Measurements from ENCODE around the gene TMEM221.

TMEM221 gene

GRCh38 chr19:17441241-17442021 is 7.0 kb downstream of the TMEM221 start (continued):
- TF ChIP-seq ZNF292 (tag by site-specific recombination; IDR thresholded peaks at IDR 0.05; ENCODE audit: borderline replicate concordance, low read depth): no peak
- no peak for TF ChIP-seq ZNF16 (tag by site-specific recombination; IDR thresholded peaks at IDR 0.05; ENCODE audit: low read depth)
- TF ChIP-seq ZNF391 (tag by site-specific recombination; IDR thresholded peaks at IDR 0.05; ENCODE audit: borderline replicate concordance, low read depth): no peak
- TF ChIP-seq ZNF223 (tag by site-specific recombination; IDR thresholded peaks at IDR 0.05): no peak
- TF ChIP-seq ZNF239 (tag by site-specific recombination; IDR thresholded peaks at IDR 0.05): no peak
- no peak for TF ChIP-seq ZNF747 (tag by site-specific recombination; IDR thresholded peaks at IDR 0.05)
- TF ChIP-seq ZBTB6 (tag by site-specific recombination; IDR thresholded peaks at IDR 0.05): no peak
- no peak for TF ChIP-seq ZFHX2 (tag by site-specific recombination; conservative IDR thresholded peaks at IDR 0.05)
- no peak for TF ChIP-seq ZNF221 (tag by site-specific recombination; IDR thresholded peaks at IDR 0.05; ENCODE audit: borderline replicate concordance)
- no peak for TF ChIP-seq SALL2 (tag by site-specific recombination; IDR thresholded peaks at IDR 0.05; ENCODE audit: borderline replicate concordance)

- POLR2A ChIA-PET: no interaction called here
- TF ChIP-seq ZNF2 (tag by site-specific recombination; IDR thresholded peaks at IDR 0.05) (no peak), ZNF571 (tag by site-specific recombination; IDR thresholded peaks at IDR 0.05) (no peak), ZNF311 (tag by site-specific recombination; IDR thresholded peaks at IDR 0.05; ENCODE audit: borderline replicate concordance) (no peak), PRDM6 (tag by site-specific recombination; IDR thresholded peaks at IDR 0.05) (no peak), ZNF768 (tag by site-specific recombination; IDR thresholded peaks at IDR 0.05) (0 out of 2 replicates have a peak, but pooled peaks have one; percentile 55), ZBTB49 (tag by site-specific recombination; IDR thresholded peaks at IDR 0.05; ENCODE audit: low read depth) (no peak)
Measured at GRCh38 chr19:17436874-17437267, 11.6 kb downstream of the TMEM221 start.

GRCh38 chr19:17436094-17436873 is 12.2 kb downstream of the TMEM221 start:
- Histone ChIP-seq H3K27ac (ENCODE audit: extremely low read depth, low read depth, low read length) (no peak overlapping the region), H3K9me3 (ENCODE audit: control insufficient read depth, insufficient read depth, low read depth, low read length) (no peaks in the 10 kb centered on the region), H3K36me3 (ENCODE audit: control insufficient read depth in 2 of 2, insufficient read depth in 1 of 2, low read length in 2 of 2) (peaks cover 0 to 8% of the 10 kb centered on the region in 2 experiments; a peak in 2 of 3 replicates), H3K4me3 (ENCODE audit: low read depth, low read length) (no peak overlapping the region), H3K4me1 (ENCODE audit: control insufficient read depth, insufficient read depth, low read length) (no peaks in the 10 kb centered on the region)
- ChIA-PET CTCF (no interaction called here), POLR2A (no interaction called here)
- TF ChIP-seq ZBTB20 (tag by site-specific recombination; IDR thresholded peaks at IDR 0.05) (no peak), ZNF280D (tag by site-specific recombination; IDR thresholded peaks at IDR 0.05) (peak; percentile 94), ZNF580 (tag by site-specific recombination; IDR thresholded peaks at IDR 0.05) (peak; percentile 68)

More at GRCh38 chr19:17436874-17437267, 11.6 kb downstream of the TMEM221 start:
- CTCF ChIA-PET: interaction anchor here (0.8 kb wide), 1 partner anchor 17 kb away, joined by 3 read pairs; the partner anchor contains the start of gene MVB12A
- H3K9me3 ChIP-seq (ENCODE audit: control insufficient read depth, insufficient read depth, low read depth, low read length): no peaks in the 10 kb centered on the region
- H3K4me1 ChIP-seq (ENCODE audit: control insufficient read depth, insufficient read depth, low read length): no peaks in the 10 kb centered on the region
- H3K27ac ChIP-seq (ENCODE audit: extremely low read depth, low read depth, low read length): no peak overlapping the region
- peaks cover 0 to 8% of the 10 kb centered on the region in 2 experiments; a peak in 2 of 3 replicates for H3K36me3 ChIP-seq (ENCODE audit: control insufficient read depth in 2 of 2, insufficient read depth in 1 of 2, low read length in 2 of 2)
- no peak overlapping the region for H3K4me3 ChIP-seq (ENCODE audit: low read depth, low read length)

Data from HEK293 (cell line).